ENCODE measurements around the gene CAPG.
"Not testable (repeated sequence)": the region's sequence is repeated elsewhere in the genome, so short reads cannot be mapped to it uniquely, and the experiment has no call there.

The CAPG gene

DNA sequence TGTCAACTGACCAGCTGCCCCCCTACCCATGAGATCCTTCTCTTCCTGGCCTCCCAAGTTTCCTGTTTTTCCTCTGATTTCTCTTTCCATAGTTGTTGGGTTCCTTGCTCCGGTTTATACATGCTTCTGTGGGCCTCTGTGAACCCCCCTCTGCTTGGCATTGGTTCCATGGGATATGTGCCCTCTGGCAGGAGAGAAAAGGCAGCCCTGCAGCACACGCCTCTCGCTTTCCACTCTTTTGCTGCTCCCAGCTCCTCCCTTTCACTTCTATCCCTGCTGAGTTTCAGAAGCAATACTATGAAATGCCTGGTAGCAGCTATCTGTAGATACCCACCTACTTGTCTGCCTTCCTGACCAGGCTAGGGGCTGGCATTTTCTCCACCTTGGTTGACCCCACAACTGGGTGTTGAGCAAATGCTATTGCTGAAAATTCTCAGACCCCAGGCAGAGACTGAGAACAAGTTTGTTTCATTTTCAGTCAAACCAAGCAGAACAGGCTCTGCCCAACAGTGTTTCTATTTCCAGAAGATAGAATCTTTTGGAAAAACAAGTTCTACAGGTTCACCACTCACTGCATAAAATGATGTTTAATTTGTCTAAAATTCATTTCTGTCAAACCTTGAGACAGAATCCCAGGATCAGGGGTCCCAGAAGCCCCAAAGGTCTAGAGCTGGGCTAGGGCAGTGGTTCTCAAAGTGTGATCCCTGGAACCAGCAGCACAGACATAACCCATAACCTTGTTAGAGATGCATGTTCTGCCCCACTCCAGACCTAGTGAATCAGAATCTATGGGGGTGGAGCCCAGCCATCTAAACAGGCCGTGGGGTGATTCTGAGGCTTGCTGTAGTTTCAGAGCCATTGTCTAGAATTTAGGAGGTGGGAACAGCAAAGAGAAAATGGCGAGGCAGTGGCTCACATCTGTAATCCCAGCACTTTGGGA is 13.4 kb downstream of the CAPG start:
- DNase-seq (ENCODE audit: low spot score) = no peak

DNA sequence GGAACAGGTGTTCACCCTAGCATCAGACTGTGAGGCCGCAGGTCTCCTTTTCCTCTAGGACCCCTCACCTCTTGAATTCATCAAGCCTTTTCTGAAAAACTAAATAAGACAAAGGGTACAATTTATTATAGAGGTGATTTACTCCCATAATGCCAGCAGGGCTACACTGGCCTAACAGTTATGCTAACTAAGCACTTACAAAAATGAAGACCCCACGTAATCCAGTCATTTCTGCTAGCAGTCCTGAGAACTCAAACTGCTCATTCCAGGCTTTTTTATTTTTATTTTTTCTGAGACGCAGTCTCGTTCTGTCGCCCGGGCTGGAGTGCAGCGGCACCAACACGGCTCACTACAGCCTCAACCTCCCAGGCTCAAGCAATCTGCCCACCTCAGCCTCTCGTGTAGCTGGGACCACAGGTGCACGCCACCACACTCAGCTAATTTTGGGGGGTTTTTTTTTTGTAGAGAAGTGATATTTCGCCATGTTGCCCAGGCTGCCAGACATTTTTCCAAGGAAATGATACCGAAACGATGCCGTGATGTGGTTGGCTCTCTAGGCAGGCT is 14.2 kb downstream of the CAPG start:
- DNase-seq (ENCODE audit: low spot score) = no peak

DNA sequence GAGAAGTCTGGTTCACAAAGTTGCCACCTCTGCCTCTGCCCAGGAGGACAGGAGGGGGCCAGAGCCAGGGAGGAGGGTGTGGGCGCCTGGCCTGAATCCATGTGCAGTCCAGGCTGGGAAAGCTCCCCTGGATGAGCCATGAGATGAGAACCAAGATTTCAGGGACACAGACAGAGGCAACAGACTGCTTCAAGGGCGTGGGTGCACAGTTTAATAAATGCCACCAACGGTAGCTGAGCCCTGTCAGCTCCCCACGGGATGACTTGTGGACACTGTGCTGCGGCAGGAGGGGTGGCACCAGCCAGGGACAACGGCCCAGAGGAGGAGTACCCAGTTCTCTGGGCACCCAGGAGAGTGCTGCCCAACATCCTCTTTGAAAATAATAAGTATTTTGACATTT is 15.2 kb downstream of the CAPG start:
- no peak for DNase-seq (ENCODE audit: low spot score)

DNA sequence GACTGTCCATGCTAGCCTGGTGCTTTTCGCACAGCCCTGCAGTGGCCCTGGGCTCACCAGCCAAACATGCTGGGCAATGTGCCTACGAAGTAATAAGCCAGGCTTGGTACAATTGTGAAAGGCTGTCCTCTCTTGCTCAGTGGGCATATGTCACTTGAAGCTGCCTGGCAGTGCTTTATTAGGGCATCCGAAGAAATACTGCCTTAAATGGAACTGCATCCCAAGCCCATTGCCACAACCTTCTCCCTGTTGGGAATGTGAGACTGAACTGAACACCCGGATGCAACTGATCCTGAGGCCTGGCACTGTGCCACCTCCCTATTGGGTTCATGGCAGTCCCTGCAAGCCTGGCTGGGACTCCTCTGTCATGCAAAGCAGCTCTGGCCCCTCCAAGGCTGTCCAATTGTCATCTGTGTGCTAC is 15.9 kb downstream of the CAPG start:
- DNase-seq (ENCODE audit: low spot score) = peak; percentile 93

DNA sequence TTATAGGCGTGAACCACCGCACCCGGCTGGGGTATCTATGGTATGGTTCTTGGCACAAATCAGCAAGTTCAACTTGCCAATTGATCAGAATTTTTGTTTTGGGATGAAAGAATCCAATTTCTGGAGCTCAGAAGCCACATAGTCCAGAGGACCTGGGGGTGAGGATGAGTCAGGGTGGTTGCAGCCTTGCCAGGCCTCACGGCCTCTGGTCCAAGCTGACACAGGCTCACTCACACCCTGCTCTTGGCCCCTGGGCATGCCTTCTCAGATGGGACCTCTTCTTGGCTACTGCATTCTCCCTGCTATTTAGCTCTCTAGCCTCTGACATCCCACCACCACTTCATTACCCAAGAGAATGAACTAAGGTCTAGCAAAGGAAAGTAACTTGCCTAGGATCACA is 16.3 kb downstream of the CAPG start:
- no peak for DNase-seq (ENCODE audit: low spot score)

DNA sequence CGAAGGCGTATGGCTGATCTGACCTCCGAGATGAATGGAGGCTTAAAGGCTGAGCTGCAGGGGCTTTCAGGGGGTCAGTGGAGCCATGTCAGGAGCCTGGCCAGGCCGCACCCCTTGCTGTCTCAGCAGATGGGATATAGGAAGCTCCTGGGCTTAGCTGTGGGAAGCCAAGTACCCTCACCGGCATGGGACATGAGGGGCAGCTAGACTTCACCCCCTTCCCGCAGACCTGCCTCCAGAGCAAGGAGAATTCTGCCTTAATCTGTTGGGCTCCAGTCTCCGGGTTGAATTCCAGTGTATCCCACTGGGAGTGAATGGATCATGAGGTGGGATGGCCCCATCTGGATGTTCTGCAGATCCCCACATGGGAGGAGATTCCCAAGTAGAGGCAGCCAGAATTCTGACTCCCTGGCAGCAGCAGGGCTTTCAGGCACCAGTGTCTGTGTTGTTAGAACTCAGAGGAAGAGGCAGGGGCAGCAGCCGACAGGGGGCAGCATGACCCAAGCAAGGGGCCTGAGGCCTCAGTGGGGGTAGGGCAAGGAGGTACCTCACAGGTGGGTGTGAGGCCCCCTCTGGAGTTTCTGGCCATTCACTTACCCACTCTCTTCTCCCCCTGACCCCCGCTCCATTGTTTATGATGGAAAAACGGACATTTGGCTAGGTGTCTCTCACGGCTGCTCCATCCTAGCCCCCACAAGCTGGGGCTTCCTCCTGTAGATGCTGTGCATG is 19.1 kb downstream of the CAPG start:
- peak; percentile 39 for DNase-seq (ENCODE audit: low spot score)

DNA sequence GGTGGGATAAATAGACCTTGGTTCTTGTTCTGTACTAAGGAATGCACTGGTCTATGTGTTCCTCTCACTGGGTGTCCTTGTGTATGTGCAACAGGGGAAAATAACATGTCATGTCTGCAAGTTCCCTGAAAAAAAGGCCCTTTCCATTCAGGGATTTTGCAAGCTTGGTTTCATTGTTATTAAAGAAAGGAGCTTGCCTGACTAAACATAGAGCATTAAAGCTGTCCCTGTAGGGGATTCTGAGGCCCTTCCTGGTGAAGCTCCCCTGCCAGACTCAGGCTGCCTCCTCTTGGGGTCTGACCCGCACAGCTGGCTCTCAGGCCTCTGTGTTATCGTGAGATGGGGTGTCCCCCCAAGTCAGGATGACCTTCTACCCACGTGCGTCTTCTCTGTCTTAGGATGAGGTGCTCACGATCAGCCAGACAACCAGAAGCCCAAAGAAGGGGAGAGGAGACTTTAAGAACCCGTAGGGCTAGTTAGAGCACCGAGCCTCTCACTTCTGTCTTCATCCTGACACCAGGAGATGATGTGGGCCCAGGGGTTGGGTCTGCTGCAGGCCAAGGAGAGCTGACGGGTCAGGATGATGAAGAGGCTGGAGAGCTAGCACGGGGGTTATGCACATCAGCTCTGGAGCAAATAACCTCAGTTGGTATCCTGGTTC is 21.2 kb downstream of the CAPG start:
- DNase-seq (ENCODE audit: low spot score) = no peak

DNA sequence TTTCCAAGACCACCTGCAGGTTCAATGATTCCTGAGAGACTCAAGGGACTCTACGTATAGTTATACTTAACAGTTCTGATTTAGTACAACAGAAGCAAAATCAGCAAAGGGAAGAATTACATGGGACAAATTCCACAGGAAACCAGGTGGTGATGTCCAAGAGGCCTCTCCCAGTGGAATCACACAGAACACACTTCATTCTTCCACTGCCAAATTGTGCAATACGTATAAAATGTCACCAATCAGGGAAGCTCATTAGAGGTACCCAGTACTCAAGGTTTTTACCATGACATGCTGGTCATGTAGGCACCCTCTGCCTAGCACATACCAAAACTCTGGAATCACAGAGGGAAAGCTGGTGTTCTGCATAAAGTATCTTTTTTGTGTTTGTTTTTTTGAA is 22.4 kb downstream of the CAPG start:
- DNase-seq (ENCODE audit: low spot score) = no peak

DNA sequence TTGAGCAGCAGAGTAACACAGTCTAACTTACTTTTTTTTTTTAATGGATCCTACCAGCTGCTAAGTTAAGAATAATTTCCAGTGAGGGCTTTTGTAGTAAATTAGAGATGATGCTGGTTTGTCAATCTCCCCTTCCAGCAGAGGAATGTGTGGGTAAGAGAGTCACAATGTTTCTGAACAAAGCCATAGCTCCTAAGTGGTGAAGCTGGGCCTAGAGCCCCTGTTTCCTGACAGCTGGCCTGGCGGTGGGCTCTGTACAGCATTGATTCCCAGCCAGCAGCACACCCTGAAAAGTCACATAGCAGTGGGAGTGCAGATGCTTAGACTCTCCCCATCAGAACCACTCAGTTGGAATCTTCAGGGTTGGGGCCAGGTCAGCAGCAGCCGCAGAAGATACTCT is 24.4 kb downstream of the CAPG start:
- no peak for DNase-seq (ENCODE audit: low spot score)

DNA sequence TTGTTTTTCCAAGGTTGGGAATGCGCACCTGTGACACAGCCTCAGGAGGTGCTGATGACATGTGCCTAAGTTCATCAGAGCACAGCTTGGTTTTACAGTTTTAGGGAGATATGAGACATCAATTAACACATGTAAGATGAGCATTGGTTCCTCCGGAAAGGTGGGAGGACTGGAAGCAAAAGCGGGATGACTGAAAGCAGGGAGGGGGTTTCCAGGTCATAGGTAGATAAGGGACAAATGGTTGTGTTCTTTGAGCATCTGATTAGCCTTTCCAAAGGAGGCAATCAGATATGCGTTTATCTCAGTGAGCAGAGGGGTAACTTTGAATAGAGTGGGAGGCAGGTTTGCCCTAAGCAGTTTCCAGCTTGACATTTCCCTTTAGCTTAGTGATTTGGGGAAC is 26.3 kb downstream of the CAPG start:
- no peak for DNase-seq (ENCODE audit: low spot score)

DNA sequence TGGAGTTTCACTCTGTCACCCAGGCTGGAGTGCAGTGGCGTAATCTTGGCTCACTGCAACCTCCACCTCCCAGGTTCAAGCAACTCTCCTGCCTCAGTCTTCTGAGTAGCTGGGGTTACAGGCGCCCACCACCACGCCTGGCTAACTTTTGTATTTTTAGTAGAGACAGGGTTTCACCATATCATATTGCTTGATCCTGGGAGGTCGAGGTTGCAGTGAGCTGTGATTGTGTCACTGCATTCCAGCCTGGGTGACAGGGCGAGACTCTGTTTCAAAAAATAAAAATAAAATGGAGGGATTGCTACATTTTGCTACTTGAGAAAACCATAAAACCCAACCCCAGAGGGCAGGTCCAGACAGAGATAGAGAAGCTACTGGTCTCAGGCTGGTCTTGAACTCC is 27.0 kb downstream of the CAPG start:
- not testable (repeated sequence) for DNase-seq (ENCODE audit: low spot score)

DNA sequence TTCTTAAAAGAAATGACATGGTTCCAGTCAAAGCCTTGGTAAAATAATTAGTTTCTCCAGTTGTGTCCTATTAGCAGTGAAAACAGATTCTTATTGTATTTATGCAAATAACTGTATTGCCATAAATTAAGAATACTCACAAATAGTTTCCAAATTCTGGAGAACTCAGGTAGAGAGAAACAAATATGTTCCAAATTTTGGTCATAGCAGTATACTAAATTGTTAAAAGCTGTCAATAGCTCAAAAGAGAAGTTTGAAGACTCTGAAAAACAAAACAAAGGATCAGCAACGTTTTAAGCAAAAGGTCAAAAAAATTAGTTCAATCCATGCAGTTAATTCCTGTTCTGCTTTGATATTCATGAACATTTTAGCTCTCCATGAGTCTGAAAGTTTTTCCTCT is 30.1 kb downstream of the CAPG start:
- no peak for DNase-seq (ENCODE audit: low spot score)

DNA sequence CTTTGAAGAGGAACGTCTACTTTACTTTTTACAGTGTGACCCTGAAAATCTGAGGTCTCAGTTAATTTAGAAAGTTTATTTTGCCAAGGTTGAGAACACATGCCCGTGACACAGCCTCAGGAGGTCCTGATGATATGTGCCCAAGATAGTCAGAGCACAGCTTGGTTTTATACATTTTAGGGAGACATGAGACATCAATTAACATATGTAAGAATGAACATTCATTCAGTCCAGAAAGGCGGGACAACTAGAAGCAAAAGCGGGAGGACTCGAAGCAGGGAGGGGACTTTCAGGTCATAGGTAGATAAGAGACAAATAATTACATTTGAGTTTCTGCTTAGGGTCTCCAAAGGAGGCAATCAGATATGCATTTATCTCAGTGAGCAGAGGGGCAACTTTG is 31.9 kb downstream of the CAPG start:
- no peak for DNase-seq (ENCODE audit: low spot score)

DNA sequence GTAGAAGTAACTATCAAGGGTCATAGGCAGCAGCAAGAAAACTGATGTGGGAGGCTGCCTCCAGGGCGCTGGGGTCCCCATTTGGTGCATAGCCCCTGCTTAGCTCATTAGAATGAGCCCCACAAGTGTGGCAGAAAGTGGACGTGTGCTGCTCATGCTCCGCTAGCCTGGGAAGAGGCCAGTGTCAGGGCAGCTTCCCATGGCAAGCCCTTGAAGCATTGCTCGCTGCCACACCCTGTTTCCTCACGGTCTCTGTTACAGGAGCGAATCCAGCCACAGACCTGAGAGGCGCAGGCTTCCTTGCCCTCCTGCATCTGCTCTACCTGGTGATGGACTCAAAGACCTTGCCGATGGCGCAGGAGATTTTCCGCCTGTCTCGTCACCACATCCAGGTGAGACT is 33.1 kb downstream of the CAPG start:
- DNase-seq (ENCODE audit: low spot score) = no peak

DNA sequence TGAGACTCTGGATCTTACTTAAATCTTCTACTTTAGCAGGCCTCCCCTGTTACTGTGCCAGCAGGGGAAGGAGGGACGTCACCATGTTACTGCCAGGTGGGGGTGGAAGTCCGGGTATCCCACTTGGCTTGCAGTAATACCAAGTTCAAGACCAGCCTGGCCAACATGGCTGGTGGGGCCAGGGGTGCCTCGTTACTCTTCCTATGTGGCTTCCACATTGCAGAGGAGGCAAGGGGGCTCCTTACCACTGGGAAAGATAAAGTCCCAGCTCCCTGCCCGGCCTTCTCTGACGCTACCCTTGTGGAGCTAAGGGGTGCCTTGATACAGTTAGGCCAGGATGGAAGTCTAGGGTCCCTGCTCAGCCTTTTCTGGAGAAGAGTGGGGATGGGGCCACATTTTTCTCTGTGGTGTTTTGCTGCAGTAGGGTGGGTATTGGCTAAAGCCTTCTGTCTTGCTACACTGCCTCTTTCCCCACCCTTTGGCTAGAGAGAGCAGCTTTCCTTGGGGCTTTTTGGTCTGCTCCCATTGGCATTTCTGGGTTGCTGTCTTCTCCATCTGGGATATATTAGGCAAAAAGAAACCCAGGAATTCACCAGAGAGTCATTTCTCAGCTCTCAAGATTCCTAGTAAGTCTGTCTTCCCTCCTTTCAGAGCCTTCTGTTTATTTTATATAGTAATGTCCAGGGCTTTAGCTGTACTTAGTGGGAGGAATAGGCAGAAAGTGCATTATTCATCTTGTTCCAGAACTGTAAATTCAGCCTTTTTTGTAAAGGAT is 33.7 kb downstream of the CAPG start:
- no peak for DNase-seq (ENCODE audit: low spot score)

DNA sequence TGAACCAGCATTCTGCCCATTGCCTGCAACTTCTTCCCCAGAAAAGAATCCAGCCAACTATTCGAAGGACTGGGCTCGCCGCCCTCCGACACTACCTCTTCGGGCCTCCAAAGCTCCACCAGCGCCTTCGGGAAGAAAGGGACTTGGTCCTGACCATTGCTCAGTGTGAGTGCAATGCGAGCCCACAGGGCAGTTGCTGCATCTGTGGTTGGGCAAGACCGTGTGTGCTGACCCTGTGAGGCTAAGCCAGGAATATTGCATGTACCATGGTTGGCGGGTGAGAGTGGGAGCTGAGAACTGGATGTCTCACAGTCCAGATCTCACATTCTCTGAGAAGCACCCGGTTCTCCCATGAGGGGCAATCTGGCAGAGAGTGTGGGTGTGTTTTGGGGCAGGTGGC is 39.1 kb downstream of the CAPG start:
- DNase-seq (ENCODE audit: low spot score) = no peak

DNA sequence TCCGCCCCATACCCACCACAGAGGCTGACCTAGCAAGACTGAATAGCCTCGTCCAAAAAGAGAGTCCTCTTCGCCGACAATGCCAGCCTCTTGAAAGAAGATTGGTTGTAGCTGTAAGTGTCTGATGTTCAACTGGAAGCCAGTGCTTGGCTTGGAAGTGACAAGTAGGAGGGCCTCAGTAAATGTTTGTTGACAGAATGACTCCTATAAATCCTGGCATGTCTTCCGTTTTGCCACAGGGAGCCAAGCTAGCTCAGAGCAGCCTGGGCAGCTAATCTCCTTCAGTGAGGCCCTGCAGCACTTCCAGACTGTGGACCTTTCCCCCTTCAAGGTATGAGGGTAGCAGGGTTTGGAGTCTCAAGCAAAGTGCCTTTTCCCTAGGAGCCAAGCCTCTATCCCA is 40.7 kb downstream of the CAPG start:
- DNase-seq (ENCODE audit: low spot score) = no peak

DNA sequence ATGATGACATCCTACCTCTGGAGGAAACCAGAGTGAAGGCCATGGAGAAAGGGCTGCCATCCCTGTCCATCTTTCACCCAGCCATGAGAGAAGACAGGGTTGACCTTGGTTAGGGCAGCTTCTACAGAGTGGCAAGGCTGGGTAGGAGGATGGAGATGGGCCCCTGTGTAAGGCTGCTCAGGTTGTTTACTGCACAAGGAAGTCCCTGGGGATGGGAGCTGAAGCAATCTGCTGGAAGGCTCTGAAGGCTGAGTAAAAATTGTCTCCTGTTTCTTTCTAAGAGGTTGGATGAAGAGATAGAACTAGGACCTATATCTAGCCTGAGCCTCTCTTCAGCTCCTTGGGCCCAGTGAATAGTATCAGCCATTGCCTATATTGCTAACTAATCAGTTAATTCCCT is 41.2 kb downstream of the CAPG start:
- no peak for DNase-seq (ENCODE audit: low spot score)

DNA sequence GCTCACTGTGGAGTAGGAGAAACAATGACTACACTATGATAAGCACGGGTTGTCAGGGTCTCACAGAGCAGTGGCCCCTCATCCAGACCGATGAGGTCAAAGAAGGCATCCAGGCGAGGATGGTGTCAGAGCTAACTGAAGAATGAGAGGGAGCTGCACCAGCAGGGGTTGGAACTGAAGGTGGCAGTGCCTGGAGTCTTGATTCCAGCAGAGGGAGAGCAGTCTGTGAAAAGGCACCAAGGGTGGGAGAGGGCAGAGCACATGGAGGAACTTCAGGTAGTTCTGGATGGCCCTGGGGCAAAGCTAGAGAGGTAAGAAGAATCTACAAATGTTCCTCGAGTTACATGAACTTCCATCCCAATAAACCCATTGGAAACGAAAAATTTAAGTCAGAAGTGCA is 43.0 kb downstream of the CAPG start:
- no peak for DNase-seq (ENCODE audit: low spot score)

DNA sequence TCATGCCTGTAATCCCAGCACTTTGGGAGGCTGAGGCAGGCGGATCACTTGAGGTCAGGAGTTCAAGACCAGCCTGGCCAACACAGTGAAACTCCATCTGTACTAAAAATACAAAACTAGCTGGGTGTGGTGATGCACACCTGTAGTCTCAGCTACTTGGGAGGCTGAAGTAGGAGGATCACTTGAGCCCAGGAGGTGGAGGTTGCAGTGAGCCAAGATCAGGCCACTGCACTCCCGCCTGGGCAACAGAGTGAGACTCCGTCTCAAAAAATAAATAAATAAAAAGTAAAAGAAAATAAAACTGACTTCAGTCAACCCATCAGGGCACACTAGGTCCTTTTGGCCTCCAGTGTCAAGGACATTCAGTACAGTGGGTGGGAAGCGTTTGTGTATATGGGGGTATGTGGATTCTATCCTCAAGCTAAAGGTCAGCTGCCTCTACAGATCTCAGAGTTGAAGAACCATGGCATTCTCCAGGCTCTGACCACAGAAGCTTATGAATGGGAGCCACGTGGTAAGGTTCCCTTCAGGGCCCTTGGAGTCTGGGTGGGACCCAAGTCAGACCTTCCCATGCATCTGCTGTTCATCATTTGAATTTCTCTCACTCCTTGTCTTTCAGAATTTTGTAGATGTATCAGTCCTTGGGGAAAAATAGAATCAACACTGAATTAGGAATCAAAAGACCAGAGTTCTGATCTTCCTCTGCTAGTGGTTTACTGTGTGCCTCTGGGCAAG is 47.3 kb downstream of the CAPG start:
- DNase-seq (ENCODE audit: low spot score) = not testable (repeated sequence)

DNA sequence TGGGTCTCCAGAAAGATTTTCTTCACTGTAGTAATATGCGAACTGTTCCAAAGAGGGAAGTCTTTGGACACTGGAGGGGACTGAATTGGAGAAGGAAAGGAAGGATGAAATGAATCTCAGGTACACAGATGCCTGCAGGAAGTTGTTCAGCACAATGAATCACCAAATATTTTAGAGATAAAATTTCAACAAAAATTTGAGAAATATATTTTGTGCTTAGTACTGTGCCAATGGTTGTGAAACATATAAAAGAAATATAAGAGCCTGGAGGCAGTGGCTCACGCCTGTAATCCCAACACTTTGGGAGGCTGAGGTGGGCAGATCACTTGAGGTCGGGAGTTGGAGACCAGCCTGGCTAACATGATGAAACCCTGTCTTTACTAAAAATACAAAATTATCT is 52.4 kb downstream of the CAPG start:
- no peak for DNase-seq (ENCODE audit: low spot score)

All from pons (tissue), 1 donor.